MCF 10A (cell line): ENCODE measurements around the gene C5orf15. TPM values are rescaled to one million over a fixed set of nuclear protein-coding genes. Genes with fewer than 3 reads are reported as not detected.
A peak's percentile ranks its signal among the peaks of the same experiment; 100 is the strongest.

Experiments
- BruUV-seq: library from RNA; stranded (reverse); fragments of 400-500 nt; replicated peaks from 2 replicates; lab custom pipeline; 2021; lab: Mats Ljungman, UMichigan
- CTCF ChIA-PET: fragments of 300-600 bp; sonication (Branson Sonifier 250); formaldehyde crosslinking; extraction: SDS; loops from one replicate; lab custom pipeline; 2021; ENCODE audit warnings: antibody characterized with exemption, inconsistent platforms; lab: Yijun Ruan, JAX
- POLR2A ChIA-PET: fragments of 300-600, 350-650 bp; sonication (Branson Sonifier 250); formaldehyde crosslinking; extraction: SDS; loops from one replicate; lab custom pipeline; 2020; ENCODE audit warnings: antibody characterized with exemption, inconsistent platforms; lab: Yijun Ruan, JAX
- DNase-seq: peaks from one replicate; pipeline ENCODE4 v3.0.0-alpha.2; 2018; ENCODE audit not compliant: unreplicated experiment
- H3K27ac Mint-ChIP-seq: one replicate; pipeline ENCODE4 v1.8.0; 2022; ENCODE audit warnings: mild to moderate bottlenecking, low read depth, mixed read lengths; ENCODE audit not compliant: unreplicated experiment
- H3K27me3 Mint-ChIP-seq: one replicate; pipeline ENCODE4 v1.8.0; 2022; ENCODE audit warnings: mixed read lengths; ENCODE audit not compliant: insufficient read depth, unreplicated experiment
- H3K36me3 Mint-ChIP-seq: one replicate; pipeline ENCODE4 v1.8.0; 2022; ENCODE audit warnings: mild to moderate bottlenecking, moderate library complexity, mixed read lengths; ENCODE audit not compliant: insufficient read depth, unreplicated experiment
- H3K4me1 Mint-ChIP-seq: one replicate; pipeline ENCODE4 v1.8.0; 2022; ENCODE audit warnings: mixed read lengths; ENCODE audit not compliant: insufficient read depth, unreplicated experiment
- H3K4me3 Mint-ChIP-seq: one replicate; pipeline ENCODE4 v1.8.0; 2022; ENCODE audit warnings: mild to moderate bottlenecking, moderate library complexity, mixed read lengths; ENCODE audit not compliant: unreplicated experiment
- H3K9me3 Mint-ChIP-seq: one replicate; pipeline ENCODE4 v1.8.0; 2022; ENCODE audit warnings: mixed read lengths; ENCODE audit not compliant: unreplicated experiment
- CTCF ChIP-seq: fragments of 200-600 bp; IDR thresholded peaks from one replicate; pipeline ENCODE4 v1.8.0; 2022; ENCODE audit warnings: antibody characterized with exemption, mild to moderate bottlenecking; ENCODE audit not compliant: unreplicated experiment
- intact Hi-C: fragments of 100-400 bp; cut with micrococcal nuclease; formaldehyde crosslinking; loops from 2 replicates; pipeline ENCODE4 v1.14.1; 2022
- total RNA-seq: library from RNA; stranded (reverse); gene quantifications from 2 replicates; pipeline ENCODE4 v1.2.3, GENCODE V29; 2022

C5orf15 gene
- total RNA-seq, 1 experiment from 2014 or later, result 35.1 TPM

- H3K27me3 Mint-ChIP-seq, result peaks cover 7% of the 10 kb centered on the region
Observed at GRCh38 chr5:133930061-133930812, 38.2 kb downstream of the C5orf15 start.

GRCh38 chr5:133928587-133929393 is 39.6 kb downstream of the C5orf15 start:
- Mint-ChIP-seq H3K36me3 (no peaks in the 10 kb centered on the region), H3K27me3 (peaks cover 21% of the 10 kb centered on the region), H3K4me3 (no peak overlapping the region), H3K4me1 (no peaks in the 10 kb centered on the region), H3K9me3 (no peaks in the 10 kb centered on the region), H3K27ac (no peak overlapping the region)
- DNase-seq, result no peak
- POLR2A ChIA-PET, result interaction anchor here (0.7 kb wide), 1 partner anchor 10 kb away, joined by 3 read pairs; no protein-coding TSS in a partner anchor
- TF ChIP-seq CTCF, result no peak
- CTCF ChIA-PET, result interaction anchor here (0.6 to 0.7 kb wide), 3 partner anchors 269 to 495 kb away, joined by 3 to 6 read pairs (median 3); no protein-coding TSS in a partner anchor
- no TSS peak for BruUV-seq
- intact Hi-C loops, result no loop called here

More at GRCh38 chr5:133930061-133930812, 38.2 kb downstream of the C5orf15 start:
- ChIA-PET CTCF (interaction anchor here (0.7 kb wide), 2 partner anchors 191 to 1291 kb away, joined by 3 read pairs; no protein-coding TSS in a partner anchor), POLR2A (interaction anchor here (0.7 kb wide), 1 partner anchor 9 kb away, joined by 3 read pairs; no protein-coding TSS in a partner anchor)
- no peak for TF ChIP-seq CTCF
- Mint-ChIP-seq H3K4me1 (no peaks in the 10 kb centered on the region), H3K9me3 (no peaks in the 10 kb centered on the region), H3K4me3 (no peak overlapping the region), H3K27ac (no peak overlapping the region), H3K36me3 (no peaks in the 10 kb centered on the region)
- intact Hi-C loops, result no loop called here
- DNase-seq, result peak; percentile 20
- no TSS peak for BruUV-seq

- intact Hi-C loops, result no loop called here
- Mint-ChIP-seq H3K4me1 (no peaks in the 10 kb centered on the region), H3K4me3 (no peak overlapping the region), H3K27me3 (peaks cover 30% of the 10 kb centered on the region), H3K9me3 (no peaks in the 10 kb centered on the region), H3K27ac (no peak overlapping the region), H3K36me3 (no peaks in the 10 kb centered on the region)
- CTCF ChIA-PET, result interaction anchor here (0.6 kb wide), 1 partner anchor 318 kb away, joined by 6 read pairs; no protein-coding TSS in a partner anchor
- TF ChIP-seq CTCF, result no peak
- no TSS peak for BruUV-seq
- POLR2A ChIA-PET, result no interaction called here
- DNase-seq, result no peak
Observed at GRCh38 chr5:133927300-133928180, 40.9 kb downstream of the C5orf15 start.
